Stimulated activated naive CD8-positive, alpha-beta T cell treated with anti-CD3 and anti-CD28 coated beads, Interleukin-15, amount 100 ng/mL, for 72 hours (primary cell): ENCODE data around the gene DAAM1.

Experiments used
- ATAC-seq: fragments of 150-1000 bp; cut with Tn5 transposase; 2 replicates; pipeline ENCODE4 v1.10.0; 2021; ENCODE audit warnings: mild to moderate bottlenecking, moderate library complexity
- DNase-seq, 2 donors: peaks; one replicate each; pipeline ENCODE4 v3.0.0; 2021 to 2022
- H3K27ac Mint-ChIP-seq, 2 donors: one replicate each; pipeline ENCODE4 v1.8.0; 2022; ENCODE audit warnings: mild to moderate bottlenecking in 2 of 2, mixed read lengths in 2 of 2, moderate library complexity in 2 of 2
- H3K27me3 Mint-ChIP-seq: one replicate; pipeline ENCODE4 v1.8.0; 2022; ENCODE audit warnings: mixed read lengths
- H3K4me1 Mint-ChIP-seq: one replicate; pipeline ENCODE4 v1.8.0; 2022; ENCODE audit warnings: mild to moderate bottlenecking, mixed read lengths
- H3K4me3 Mint-ChIP-seq, 2 donors: one replicate each; pipeline ENCODE4 v1.8.0; 2022; ENCODE audit warnings: mild to moderate bottlenecking in 2 of 2, mixed read lengths in 2 of 2, moderate library complexity in 1 of 2
- H3K9me3 Mint-ChIP-seq, 2 donors: one replicate each; pipeline ENCODE4 v1.8.0; 2022; ENCODE audit warnings: mixed read lengths in 2 of 2

DAAM1 gene

DNA sequence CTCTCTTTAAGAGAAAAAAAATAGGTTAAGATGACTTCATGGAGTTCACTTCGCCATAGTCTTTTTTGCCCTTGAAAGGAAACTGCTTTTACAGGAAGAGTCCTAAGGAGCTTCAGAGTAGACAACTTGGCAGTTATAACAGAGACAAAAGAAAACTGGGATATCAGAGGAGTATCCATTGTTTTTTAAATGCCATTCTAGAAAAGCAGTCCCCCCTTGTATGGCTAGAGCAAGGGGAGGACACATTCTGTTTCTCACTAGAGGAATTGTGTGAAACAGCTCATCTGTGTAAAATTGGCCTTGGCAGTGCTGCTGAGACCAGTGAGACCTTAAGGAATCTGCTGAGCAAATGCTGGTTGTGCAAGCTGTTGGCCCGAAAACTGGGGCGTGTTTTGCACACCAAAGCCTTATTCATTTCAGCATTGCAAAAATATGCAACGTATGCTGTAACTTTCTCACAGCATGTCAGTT lies 148.7 kb downstream of the DAAM1 start:
- no peak overlapping the region for H3K27ac Mint-ChIP-seq
- DNase-seq (no peak), ATAC-seq (no peak)
- no peaks in the 10 kb centered on the region for H3K9me3 Mint-ChIP-seq
- H3K4me1 Mint-ChIP-seq: no peaks in the 10 kb centered on the region
- H3K4me3 Mint-ChIP-seq: no peak overlapping the region
- no peaks in the 10 kb centered on the region for H3K27me3 Mint-ChIP-seq

DNA sequence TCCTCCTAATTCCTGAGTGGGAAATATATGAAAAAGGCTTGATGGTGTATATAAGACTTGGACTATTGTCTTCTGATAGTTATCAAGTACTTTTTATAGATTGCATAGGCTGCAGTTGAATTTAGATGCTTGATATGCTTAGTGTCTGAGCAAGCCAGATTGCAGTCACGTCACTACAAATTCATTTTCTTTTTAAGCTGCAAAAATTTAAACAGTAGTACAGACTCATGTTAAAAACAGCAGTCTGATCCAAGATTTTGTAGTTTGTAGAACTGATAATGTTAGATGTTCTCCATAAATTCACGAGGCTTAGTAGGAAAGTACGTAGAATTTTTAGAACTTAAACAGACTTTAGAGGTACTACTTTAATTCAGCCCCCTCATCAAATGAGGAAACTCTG lies 150.3 kb downstream of the DAAM1 start:
- Mint-ChIP-seq H3K27ac (no peak overlapping the region), H3K4me3 (no peak overlapping the region), H3K4me1 (no peaks in the 10 kb centered on the region), H3K9me3 (no peaks in the 10 kb centered on the region), H3K27me3 (no peaks in the 10 kb centered on the region)
- no peak for ATAC-seq
- DNase-seq: no peak

DNA sequence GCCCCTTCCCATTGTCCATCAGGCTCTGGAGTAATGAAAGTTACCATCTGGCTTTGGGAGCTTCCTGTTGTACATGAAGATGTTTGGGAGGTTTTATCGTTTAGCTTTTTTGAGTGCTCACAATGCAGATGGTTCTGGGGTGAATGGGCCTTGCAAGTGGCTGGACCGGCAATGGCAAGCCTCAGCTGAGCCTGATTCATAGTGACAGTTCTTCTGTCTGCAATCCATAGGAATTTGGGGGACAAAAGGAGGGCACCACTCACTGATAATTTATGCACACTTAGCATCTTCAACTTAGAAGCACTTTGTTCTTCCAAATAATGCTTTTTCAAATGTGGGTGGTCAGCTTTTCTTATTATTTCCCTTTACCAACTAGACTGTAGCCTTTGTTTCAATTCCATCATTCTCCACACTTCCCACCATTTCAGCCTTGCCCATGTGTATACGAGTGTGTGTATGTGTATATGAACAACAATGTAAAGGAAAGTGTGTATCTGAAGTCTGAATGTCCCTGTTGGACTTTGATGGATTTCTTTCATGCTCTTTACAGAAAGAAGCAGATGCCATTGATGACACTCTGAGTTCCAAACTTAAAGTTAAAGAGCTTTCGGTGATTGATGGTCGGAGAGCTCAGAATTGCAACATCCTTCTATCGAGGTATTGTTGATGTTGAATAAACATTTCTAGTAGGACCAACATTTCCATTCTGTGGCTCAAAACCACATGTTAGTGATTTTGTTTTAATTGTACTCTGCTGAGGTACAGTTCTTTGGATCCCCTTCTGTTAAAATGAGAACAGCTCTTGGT lies 151.3 kb downstream of the DAAM1 start:
- H3K4me1 Mint-ChIP-seq: no peaks in the 10 kb centered on the region
- H3K27ac Mint-ChIP-seq: no peak overlapping the region
- H3K27me3 Mint-ChIP-seq: no peaks in the 10 kb centered on the region
- no peak overlapping the region for H3K4me3 Mint-ChIP-seq
- no peak for DNase-seq
- no peak for ATAC-seq
- no peaks in the 10 kb centered on the region for H3K9me3 Mint-ChIP-seq

DNA sequence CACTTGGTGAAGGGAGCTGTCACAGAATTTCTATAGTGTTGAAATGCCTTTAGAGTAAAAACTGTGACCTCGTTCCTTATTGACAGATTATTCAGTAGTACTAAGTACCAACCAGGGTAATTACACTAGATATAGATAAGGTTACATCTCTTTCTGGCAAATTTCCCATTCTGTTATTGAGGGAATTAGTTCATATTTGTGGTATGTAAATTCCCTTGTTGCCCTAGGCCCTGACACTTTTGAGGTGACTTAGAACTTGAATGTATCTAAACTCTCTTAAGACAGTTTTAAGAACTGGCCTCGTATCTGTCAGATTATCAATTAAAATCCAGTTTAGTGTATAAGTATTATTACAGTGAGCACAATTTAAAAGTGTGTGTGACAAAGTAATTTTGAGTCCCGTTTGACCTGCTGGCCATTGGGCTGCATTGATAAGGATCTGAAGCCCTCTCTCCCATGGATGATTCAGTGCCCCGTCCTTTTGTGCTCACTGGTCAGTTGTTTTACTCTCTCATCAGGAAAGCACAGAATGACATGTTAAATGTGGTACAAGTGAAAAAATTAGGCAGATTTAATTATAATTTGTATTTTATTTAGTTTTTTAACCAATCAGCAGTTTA lies 153.5 kb downstream of the DAAM1 start:
- Mint-ChIP-seq H3K27me3 (no peaks in the 10 kb centered on the region), H3K9me3 (no peaks in the 10 kb centered on the region), H3K4me3 (no peak overlapping the region), H3K4me1 (no peaks in the 10 kb centered on the region), H3K27ac (no peak overlapping the region)
- ATAC-seq (no peak), DNase-seq (no peak)

DNA sequence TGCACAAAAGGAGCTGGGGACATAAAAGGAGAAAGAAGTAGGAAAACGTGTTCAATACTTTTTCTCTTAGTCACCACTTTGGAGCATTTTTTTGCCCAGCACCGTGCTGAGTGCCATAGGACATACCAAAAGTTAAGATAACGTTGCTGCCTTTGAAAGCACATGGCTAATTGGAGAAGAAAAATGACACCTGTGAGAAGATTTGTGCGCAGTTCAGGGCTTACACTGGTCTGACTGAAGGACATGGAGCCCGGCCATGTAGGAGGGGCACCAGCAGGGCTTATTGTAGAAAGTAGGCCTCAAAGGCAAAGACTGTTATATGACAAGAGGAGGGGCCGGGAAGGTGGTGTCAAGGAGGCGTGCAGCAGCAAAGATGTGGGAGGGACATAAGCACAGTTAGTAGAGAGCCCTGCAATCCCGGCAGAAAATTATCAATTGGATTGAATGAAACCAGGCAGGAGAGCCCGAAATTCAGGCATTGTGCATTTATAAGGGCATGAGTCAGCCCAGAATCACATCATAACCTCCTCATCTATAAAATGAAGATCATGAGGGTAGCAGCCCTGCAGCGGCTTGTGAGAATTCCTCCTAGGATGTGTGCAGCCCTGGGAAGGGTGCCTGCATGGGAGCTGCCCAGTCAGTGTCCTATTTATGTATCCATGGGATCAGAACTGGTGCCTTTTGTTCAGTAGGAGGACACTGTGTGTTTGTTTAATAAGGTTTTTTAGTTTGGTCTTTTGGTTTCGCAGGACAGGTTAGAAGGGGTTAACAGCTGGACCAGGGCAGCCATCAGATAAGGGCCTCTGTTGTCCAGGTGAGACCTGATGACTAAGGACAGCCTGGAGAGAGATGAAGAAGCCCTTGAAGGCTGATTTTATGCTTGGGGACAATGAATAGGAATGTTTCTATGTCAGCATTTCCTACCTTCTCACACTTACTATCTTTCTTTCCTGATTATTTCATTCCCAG lies 154.3 kb downstream of the DAAM1 start:
- Mint-ChIP-seq H3K4me3 (no peak overlapping the region), H3K27ac (no peak overlapping the region), H3K27me3 (no peaks in the 10 kb centered on the region), H3K9me3 (no peaks in the 10 kb centered on the region), H3K4me1 (no peaks in the 10 kb centered on the region)
- ATAC-seq: no peak
- DNase-seq: no peak

DNA sequence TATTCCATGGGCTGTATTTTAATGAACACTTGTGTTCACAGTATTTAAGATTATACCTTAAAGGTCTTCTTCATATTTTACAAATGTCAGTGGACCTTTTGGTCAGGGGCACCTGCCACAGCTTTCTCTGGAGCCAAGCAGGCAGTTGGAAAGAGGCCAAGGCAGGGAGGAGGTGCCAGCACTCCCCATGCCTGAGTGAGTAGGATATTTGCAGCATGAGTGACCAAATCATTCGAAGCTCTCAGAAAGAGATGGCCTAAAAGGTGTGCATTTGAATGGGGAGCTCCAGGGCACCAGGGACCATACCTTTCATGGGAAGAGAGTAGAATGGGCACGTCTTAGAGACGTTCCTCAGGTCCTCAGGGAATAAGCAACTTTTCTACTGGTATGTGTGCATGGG lies 155.1 kb downstream of the DAAM1 start:
- no peaks in the 10 kb centered on the region for H3K4me1 Mint-ChIP-seq
- H3K9me3 Mint-ChIP-seq: no peaks in the 10 kb centered on the region
- no peaks in the 10 kb centered on the region for H3K27me3 Mint-ChIP-seq
- H3K27ac Mint-ChIP-seq: no peak overlapping the region
- DNase-seq (no peak), ATAC-seq (no peak)
- H3K4me3 Mint-ChIP-seq: no peak overlapping the region

DNA sequence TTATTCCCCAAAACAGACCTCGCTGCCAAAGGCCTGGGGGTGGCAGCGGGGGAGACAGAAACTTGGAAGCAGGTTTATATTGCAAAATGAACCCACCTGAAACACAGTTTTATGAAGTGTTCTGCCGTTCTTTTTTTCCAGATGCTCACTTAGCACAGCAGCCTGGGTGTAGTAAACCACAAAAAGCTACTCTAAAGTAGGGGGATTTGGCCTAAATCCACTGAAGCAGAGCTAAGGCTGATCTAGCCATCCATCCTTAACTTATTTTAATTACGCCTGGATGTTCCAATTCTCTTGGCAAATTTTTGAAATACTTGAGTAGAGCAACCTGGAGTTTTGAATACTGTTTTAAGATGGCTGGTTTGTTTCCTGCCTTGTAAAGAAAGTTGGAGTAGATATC lies 155.5 kb downstream of the DAAM1 start:
- DNase-seq (no peak), ATAC-seq (no peak)
- Mint-ChIP-seq H3K4me3 (no peak overlapping the region), H3K9me3 (no peaks in the 10 kb centered on the region), H3K27me3 (no peaks in the 10 kb centered on the region), H3K27ac (no peak overlapping the region), H3K4me1 (no peaks in the 10 kb centered on the region)

DNA sequence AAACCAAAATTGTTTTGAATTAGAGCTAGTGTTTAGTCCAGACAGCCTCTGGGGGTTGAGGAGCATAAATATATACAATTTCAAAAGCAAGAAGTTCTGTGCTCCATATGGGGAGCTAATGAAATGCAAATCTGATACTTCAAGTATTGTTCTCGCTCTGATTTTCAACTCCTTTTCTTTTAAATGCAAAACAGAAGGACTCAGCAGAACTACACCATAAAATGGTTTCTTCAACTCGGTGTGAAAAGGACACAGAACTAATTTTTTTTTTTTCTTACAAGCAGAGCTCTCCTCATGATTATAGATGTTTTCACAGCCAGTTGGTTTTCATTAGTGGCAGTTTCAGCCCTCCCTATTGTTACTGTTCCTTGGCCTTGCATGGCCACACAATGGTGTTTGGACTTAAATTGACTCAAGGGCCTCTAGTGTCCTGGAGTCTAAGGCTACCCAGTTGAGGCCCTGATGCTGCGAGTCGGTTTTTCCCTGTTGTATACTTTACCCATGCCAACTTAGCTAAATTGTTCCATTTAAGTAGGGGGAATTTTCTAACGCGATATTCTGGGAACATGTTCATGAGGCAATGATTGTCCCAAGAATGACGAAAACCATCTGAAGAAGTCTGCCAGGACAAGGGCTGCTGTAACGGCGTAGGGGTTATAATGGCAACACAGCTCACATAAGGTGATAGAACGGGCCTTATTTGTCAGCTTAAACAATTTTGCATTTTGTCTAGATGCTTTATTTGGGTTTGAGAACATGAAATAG lies 156.4 kb downstream of the DAAM1 start:
- H3K27ac Mint-ChIP-seq: no peak overlapping the region
- no peaks in the 10 kb centered on the region for H3K27me3 Mint-ChIP-seq
- DNase-seq (no peak), ATAC-seq (no peak)
- no peak overlapping the region for H3K4me3 Mint-ChIP-seq
- H3K4me1 Mint-ChIP-seq: no peaks in the 10 kb centered on the region
- no peaks in the 10 kb centered on the region for H3K9me3 Mint-ChIP-seq

DNA sequence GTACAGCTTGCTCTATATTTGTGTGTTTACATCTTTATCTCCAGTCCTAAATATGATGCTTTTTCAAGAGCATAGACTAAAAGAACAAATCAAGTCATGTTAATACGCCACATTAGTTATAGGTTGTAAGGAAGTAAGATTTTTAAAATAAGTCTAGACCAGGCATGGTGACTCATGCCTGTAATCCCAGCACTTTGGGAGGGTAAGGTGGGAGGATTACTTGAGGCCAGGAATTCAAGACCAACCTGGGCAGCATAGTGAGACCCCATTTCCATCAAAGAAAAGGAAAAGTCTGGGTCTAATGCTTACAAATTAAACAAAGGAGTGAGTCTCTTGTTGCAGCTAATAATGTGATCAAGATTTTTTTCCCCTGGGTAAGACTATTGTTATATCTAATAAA lies 157.9 kb downstream of the DAAM1 start:
- H3K4me1 Mint-ChIP-seq: no peaks in the 10 kb centered on the region
- DNase-seq (no peak), ATAC-seq (no peak)
- no peak overlapping the region for H3K27ac Mint-ChIP-seq
- no peak overlapping the region for H3K4me3 Mint-ChIP-seq
- no peaks in the 10 kb centered on the region for H3K9me3 Mint-ChIP-seq
- no peaks in the 10 kb centered on the region for H3K27me3 Mint-ChIP-seq

DNA sequence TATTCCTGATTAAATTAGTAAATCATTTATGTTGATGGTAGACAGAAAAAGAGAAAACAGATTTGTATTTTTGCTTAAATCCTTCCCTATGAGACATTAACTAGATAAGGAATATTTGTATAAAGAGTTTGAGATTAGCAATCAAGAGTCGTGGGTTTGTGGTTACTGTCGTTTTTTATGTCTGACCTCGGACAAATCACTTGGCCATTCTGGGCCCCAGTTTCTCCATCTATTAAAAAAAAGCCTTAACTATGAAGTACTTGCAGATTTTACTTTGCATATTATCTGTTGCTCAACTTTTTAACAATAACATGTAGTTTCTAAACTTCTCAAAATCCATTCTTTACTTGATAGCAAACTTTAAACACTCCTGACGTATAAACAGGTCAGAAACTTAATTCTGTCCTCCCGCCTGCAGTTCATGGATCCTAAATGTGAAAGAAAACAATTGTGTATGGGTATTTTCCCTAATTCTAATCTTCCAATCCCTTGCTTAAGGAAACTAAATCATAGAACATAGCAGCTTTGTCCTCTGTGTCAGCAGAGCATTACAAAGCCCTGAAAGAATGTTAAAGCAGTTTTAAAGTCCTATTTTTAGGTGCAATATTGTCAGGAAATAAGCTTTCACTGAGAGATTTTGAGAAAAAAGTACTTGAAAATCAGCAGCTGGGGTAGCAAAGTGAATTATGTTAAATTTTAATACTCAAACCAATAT lies 158.5 kb downstream of the DAAM1 start:
- no peak overlapping the region for H3K27ac Mint-ChIP-seq
- no peak for DNase-seq
- ATAC-seq: no peak
- no peaks in the 10 kb centered on the region for H3K9me3 Mint-ChIP-seq
- H3K27me3 Mint-ChIP-seq: no peaks in the 10 kb centered on the region
- H3K4me3 Mint-ChIP-seq: no peak overlapping the region
- H3K4me1 Mint-ChIP-seq: no peaks in the 10 kb centered on the region

DNA sequence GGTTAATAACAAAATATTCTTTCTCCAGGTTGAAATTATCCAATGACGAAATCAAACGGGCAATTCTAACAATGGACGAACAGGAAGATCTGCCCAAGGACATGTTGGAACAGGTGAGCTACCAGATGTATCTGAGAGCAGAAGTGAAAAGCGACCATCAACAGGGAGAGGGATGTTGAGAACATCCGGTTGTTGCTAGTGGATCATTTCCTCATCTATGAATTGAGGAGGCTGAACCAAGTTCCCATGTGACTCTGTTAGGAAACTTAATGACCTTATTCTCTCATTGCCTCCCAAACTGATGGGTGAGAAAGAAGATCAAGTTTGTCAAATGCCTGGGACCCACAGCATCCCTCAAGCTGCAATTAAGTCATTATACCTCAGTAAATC lies 159.0 kb downstream of the DAAM1 start:
- H3K9me3 Mint-ChIP-seq: no peaks in the 10 kb centered on the region
- H3K27ac Mint-ChIP-seq: no peak overlapping the region

DNA sequence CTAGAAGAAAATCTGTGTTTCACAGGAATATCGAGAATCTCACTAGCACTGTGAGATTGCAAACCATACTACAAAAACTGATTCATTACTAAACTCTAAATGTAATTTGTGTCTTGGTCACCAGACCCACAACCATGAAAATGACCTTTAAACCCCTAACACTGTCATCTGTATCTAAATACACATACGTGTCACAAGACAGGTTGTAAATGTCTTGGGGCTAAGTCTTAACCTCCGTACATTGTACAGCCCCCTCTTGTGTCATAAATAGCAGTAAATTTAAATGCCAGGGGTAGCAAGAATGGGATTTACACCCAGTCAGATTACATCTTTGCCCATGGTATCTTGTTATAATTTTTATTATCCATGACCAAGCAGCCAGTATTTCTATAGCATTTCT lies 159.4 kb downstream of the DAAM1 start:
- H3K27ac Mint-ChIP-seq: no peak overlapping the region
- no peak overlapping the region for H3K4me3 Mint-ChIP-seq
- no peaks in the 10 kb centered on the region for H3K9me3 Mint-ChIP-seq

More for the DNA sequence above, 159.0 kb downstream of the DAAM1 start:
- Mint-ChIP-seq H3K4me3 (no peak overlapping the region), H3K4me1 (no peaks in the 10 kb centered on the region), H3K27me3 (no peaks in the 10 kb centered on the region)
- no peak for ATAC-seq
- DNase-seq: no peak

DNA sequence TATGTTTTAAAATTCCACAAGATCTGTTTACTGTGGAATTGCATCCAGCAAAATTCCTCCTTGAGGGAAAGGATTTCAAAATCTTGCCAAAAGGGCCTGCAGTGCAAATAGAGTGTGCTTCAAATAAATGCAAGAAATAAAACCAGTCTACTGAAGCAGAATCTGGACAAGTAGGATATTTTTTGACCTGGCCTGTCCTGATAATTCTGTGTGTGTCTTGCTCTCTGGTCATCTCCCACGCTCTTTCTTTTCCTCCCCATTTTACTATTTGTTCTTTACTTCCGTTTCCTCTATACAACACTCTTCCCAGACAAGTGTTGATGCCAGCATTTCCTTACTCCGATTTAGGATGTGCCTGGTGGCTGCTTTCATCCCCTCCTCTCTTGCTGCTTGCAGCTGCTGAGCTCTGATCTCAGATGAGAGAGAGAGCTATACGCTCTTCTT lies 160.8 kb downstream of the DAAM1 start:
- H3K27me3 Mint-ChIP-seq: no peaks in the 10 kb centered on the region
- no peak overlapping the region for H3K27ac Mint-ChIP-seq
- DNase-seq: no peak
- no peaks in the 10 kb centered on the region for H3K4me1 Mint-ChIP-seq
- no peak for ATAC-seq
- no peaks in the 10 kb centered on the region for H3K9me3 Mint-ChIP-seq
- no peak overlapping the region for H3K4me3 Mint-ChIP-seq

More for the DNA sequence above, 159.4 kb downstream of the DAAM1 start:
- Mint-ChIP-seq H3K27me3 (no peaks in the 10 kb centered on the region), H3K4me1 (no peaks in the 10 kb centered on the region)
- ATAC-seq: no peak
- no peak for DNase-seq

DNA sequence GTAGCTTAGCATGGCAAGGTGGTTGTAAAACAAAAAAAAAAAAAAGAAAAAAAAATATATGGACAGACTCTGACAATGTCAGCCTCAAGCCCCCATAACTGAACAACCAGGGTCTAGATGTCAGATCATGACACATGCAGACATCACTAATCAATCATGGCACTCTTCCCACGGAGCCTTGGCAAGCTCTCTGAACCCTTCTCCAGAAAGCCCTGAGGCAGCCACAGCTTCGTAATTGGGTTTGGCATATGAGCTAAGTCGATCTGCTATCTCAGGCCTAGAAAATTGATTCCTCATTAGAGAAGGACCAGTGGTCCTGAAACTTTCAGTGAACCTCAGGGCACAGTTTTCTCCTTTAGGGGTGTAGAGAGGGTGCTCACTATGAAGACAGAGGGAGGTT lies 164.5 kb downstream of the DAAM1 start:
- Mint-ChIP-seq H3K27me3 (no peaks in the 10 kb centered on the region), H3K4me3 (no peak overlapping the region), H3K27ac (no peak overlapping the region), H3K4me1 (no peaks in the 10 kb centered on the region), H3K9me3 (no peaks in the 10 kb centered on the region)
- no peak for DNase-seq
- no peak for ATAC-seq

DNA sequence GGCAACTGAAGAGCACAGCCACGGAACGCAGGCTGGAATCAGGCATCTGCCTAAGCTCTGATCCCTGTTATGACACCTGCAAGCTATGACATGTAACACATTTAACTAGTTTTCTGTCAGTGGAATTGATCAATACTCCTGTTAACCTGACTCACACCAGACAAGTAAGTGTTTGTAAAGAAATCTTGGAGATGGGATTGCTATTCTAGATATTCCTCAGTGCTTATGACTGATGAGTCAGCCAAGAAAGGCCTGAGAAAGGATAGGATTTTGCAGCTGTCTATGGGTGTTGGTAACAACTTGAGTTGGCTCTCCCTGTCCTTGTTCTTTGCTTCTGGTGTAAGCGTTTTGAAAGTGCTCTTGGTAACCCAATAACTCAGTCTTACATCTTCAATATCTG lies 166.2 kb downstream of the DAAM1 start:
- H3K27ac Mint-ChIP-seq: no peak overlapping the region
- no peak overlapping the region for H3K4me3 Mint-ChIP-seq
- H3K9me3 Mint-ChIP-seq: no peaks in the 10 kb centered on the region
- ATAC-seq (no peak), DNase-seq (no peak)
- H3K4me1 Mint-ChIP-seq: no peaks in the 10 kb centered on the region
- H3K27me3 Mint-ChIP-seq: no peaks in the 10 kb centered on the region
